SU-DHL-6 (cell line): ENCODE results near the gene STARD10.

Experiments used
- H2AFZ ChIP-seq: fragments of 200-600 bp; sonication (generic); 2 replicates; pipeline ENCODE4 v1.6.1; 2014; ENCODE audit warnings: low read depth, mild to moderate bottlenecking, moderate library complexity, mixed read lengths, antibody characterized with exemption, low read length; ENCODE audit not compliant: severe bottlenecking
- H3F3A ChIP-seq: fragments of 200-600 bp; shearing (Covaris generic); 2 replicates; pipeline ENCODE4 v1.6.0; 2016; ENCODE audit warnings: antibody characterized with exemption, mild to moderate bottlenecking; ENCODE audit not compliant: insufficient read depth
- H3K27ac ChIP-seq: fragments of 200-600 bp; sonication (generic); 2 replicates; pipeline ENCODE4 v1.5.1; 2016; ENCODE audit warnings: low read depth, mild to moderate bottlenecking, low read length, moderate library complexity, mixed read lengths
- H3K27me3 ChIP-seq: fragments of 200-600 bp; sonication (generic), shearing (Covaris generic); 2 replicates; pipeline ENCODE4 v1.6.0; 2014; ENCODE audit warnings: mild to moderate bottlenecking, low read length
- H3K36me3 ChIP-seq: fragments of 200-600 bp; sonication (generic); 2 replicates; pipeline ENCODE4 v1.6.1; 2014; ENCODE audit warnings: mild to moderate bottlenecking, low read length, mixed read lengths
- H3K4me2 ChIP-seq: fragments of 300-600, 200-600 bp; shearing (Covaris generic), sonication (generic); 2 replicates; pipeline ENCODE4 v1.6.0; 2014; ENCODE audit warnings: low read length, low read depth, mild to moderate bottlenecking; ENCODE audit not compliant: poor library complexity, severe bottlenecking
- H3K4me3 ChIP-seq: fragments of 200-600 bp; sonication (generic); 2 replicates; pipeline ENCODE4 v1.5.1; 2014; ENCODE audit warnings: antibody characterized with exemption, low read length, mild to moderate bottlenecking, mixed read lengths; ENCODE audit not compliant: insufficient read depth, poor library complexity, severe bottlenecking
- H3K79me2 ChIP-seq: fragments of 200-600 bp; sonication (generic); 2 replicates; pipeline ENCODE4 v1.6.1; 2014; ENCODE audit warnings: mild to moderate bottlenecking, low read length, moderate library complexity; ENCODE audit not compliant: insufficient read depth
- H3K9ac ChIP-seq: fragments of 200-600 bp; sonication (generic); 2 replicates; pipeline ENCODE4 v1.7.0; 2014; ENCODE audit warnings: mild to moderate bottlenecking, low read length
- H3K9me2 ChIP-seq: fragments of 200-600 bp; sonication (generic); replicated peaks from 2 replicates; pipeline ENCODE4 v1.6.1; 2014; ENCODE audit warnings: low read length; ENCODE audit not compliant: insufficient read depth
- H3K9me3 ChIP-seq: fragments of 200-600 bp; sonication (generic); 2 replicates; pipeline ENCODE4 v1.6.1; 2014; ENCODE audit warnings: low read length, mixed read lengths; ENCODE audit not compliant: insufficient read depth
- H4K20me1 ChIP-seq: fragments of 200-600 bp; sonication (generic); 2 replicates; pipeline ENCODE4 v1.6.1; 2014; ENCODE audit warnings: low read depth, mild to moderate bottlenecking, antibody characterized with exemption, low read length, moderate library complexity, mixed read lengths
- CTCF ChIP-seq: fragments of 200-600 bp; sonication (generic); IDR thresholded peaks from one replicate; pipeline ENCODE4 v1.5.1; 2017; ENCODE audit warnings: antibody characterized with exemption, mild to moderate bottlenecking, low read length, moderate library complexity; ENCODE audit not compliant: insufficient read depth, poor library complexity, severe bottlenecking
- EZH2phosphoT487 ChIP-seq: fragments of 200-600 bp; sonication (generic), shearing (Covaris generic); conservative IDR thresholded peaks from 2 replicates; pipeline ENCODE4 v1.6.1; 2018; ENCODE audit warnings: mild to moderate bottlenecking, antibody characterized with exemption, low read length, moderate library complexity, mixed read lengths

The STARD10 gene

GRCh38 chr11:72773291-72773690 is 20.6 kb downstream of the STARD10 start:
- Histone ChIP-seq H3K4me3 (no peak overlapping the region), H3K36me3 (no peaks in the 10 kb centered on the region), H3K27ac (no peak overlapping the region), H2AFZ (no peak overlapping the region), H3K4me2 (no peak overlapping the region), H3K9ac (no peak overlapping the region), H3K27me3 (no peaks in the 10 kb centered on the region), H3K79me2 (no peaks in the 10 kb centered on the region), H3K9me3 (no peaks in the 10 kb centered on the region), H3F3A (no peaks in the 10 kb centered on the region), H4K20me1 (no peaks in the 10 kb centered on the region), H3K9me2 (no peaks in the 10 kb centered on the region)
- TF ChIP-seq EZH2phosphoT487: no peak
- TF ChIP-seq CTCF: no peak

GRCh38 chr11:72772059-72772458 is 21.8 kb downstream of the STARD10 start:
- Histone ChIP-seq H2AFZ (no peak overlapping the region), H3F3A (no peaks in the 10 kb centered on the region), H3K36me3 (no peaks in the 10 kb centered on the region), H3K9ac (no peak overlapping the region), H3K4me3 (no peak overlapping the region), H3K9me2 (no peaks in the 10 kb centered on the region), H3K27me3 (no peaks in the 10 kb centered on the region), H3K27ac (no peak overlapping the region), H3K9me3 (no peaks in the 10 kb centered on the region), H3K4me2 (no peak overlapping the region), H3K79me2 (no peaks in the 10 kb centered on the region), H4K20me1 (no peaks in the 10 kb centered on the region)
- no peak for TF ChIP-seq EZH2phosphoT487
- TF ChIP-seq CTCF: no peak

GRCh38 chr11:72771507-72771906 is 22.3 kb downstream of the STARD10 start:
- Histone ChIP-seq H3K4me2 (no peak overlapping the region), H2AFZ (no peak overlapping the region)

More at GRCh38 chr11:72771507-72771906, 22.3 kb downstream of the STARD10 start:
- H3K27me3 ChIP-seq: no peaks in the 10 kb centered on the region
- H3K36me3 ChIP-seq: no peaks in the 10 kb centered on the region
- no peaks in the 10 kb centered on the region for H3F3A ChIP-seq
- H3K9me3 ChIP-seq: no peaks in the 10 kb centered on the region
- no peaks in the 10 kb centered on the region for H3K9me2 ChIP-seq
- H3K79me2 ChIP-seq: no peaks in the 10 kb centered on the region
- no peaks in the 10 kb centered on the region for H4K20me1 ChIP-seq
- H3K27ac ChIP-seq: no peak overlapping the region
- H3K4me3 ChIP-seq: no peak overlapping the region
- no peak for TF ChIP-seq CTCF
- no peak for TF ChIP-seq EZH2phosphoT487
- H3K9ac ChIP-seq: no peak overlapping the region
